IMR-90 (cell line): ENCODE data around the gene MFAP3. TPM values are rescaled to one million over a fixed set of nuclear protein-coding genes. Genes with fewer than 3 reads are reported as not detected.

ENCODE experiments used
- ATAC-seq: fragments of 200-7000 bp; cut with Tn5 transposase; 2 replicates; pipeline ENCODE4 v1.9.1; 2020; ENCODE audit warnings: low read depth, mild to moderate bottlenecking, moderate library complexity
- BruUV-seq: library from RNA; stranded (reverse); fragments of 400-500 nt; replicated peaks from 2 replicates; lab custom pipeline; 2021; lab: Mats Ljungman, UMichigan
- CTCF ChIA-PET: fragments of 300-600 bp; formaldehyde crosslinking; extraction: SDS; loops from one replicate; lab custom pipeline; 2021; ENCODE audit warnings: antibody characterized with exemption; lab: Yijun Ruan, JAX
- POLR2A ChIA-PET: fragments of 300-600 bp; sonication (Branson Sonifier 250); formaldehyde crosslinking; loops from one replicate; lab custom pipeline; 2022; ENCODE audit warnings: antibody characterized with exemption; ENCODE audit not compliant: unreplicated experiment; lab: Charles Lee
- DNase-seq: peaks from one replicate; pipeline ENCODE4 v3.0.0; 2013
- H2AFZ ChIP-seq: replicated peaks from 2 replicates; pipeline ENCODE3; 2013; ENCODE audit warnings: low read length, mild to moderate bottlenecking; ENCODE audit not compliant: poor library complexity
- H2AK5ac ChIP-seq: 2 replicates; pipeline ENCODE4 v1.6.1; 2013; ENCODE audit warnings: low read depth, low read length, inconsistent platforms
- H2AK9ac ChIP-seq: replicated peaks from 2 replicates; pipeline ENCODE3; 2013; ENCODE audit warnings: mild to moderate bottlenecking, low read depth, low read length, moderate library complexity; ENCODE audit not compliant: poor library complexity
- H2BK120ac ChIP-seq: 2 replicates; pipeline ENCODE4 v1.6.1; 2013; ENCODE audit warnings: low read depth, low read length, inconsistent platforms
- H2BK15ac ChIP-seq: 3 replicates; pipeline ENCODE4 v1.6.1; 2013; ENCODE audit warnings: low read depth, low read length, inconsistent platforms
- H2BK20ac ChIP-seq: 2 replicates; pipeline ENCODE4 v1.6.1; 2013; ENCODE audit warnings: low read depth, mild to moderate bottlenecking, inconsistent platforms, low read length, moderate library complexity
- H2BK5ac ChIP-seq: 2 replicates; pipeline ENCODE4 v1.6.1; 2013; ENCODE audit warnings: mild to moderate bottlenecking, low read depth, low read length, inconsistent platforms; ENCODE audit not compliant: poor library complexity, severe bottlenecking
- H3K14ac ChIP-seq: replicated peaks from 2 replicates; pipeline ENCODE4 v1.6.1; 2013; ENCODE audit warnings: low read depth, low read length, inconsistent platforms
- H3K18ac ChIP-seq: 2 replicates; pipeline ENCODE4 v1.6.1; 2013; ENCODE audit warnings: low read depth, low read length, control low read depth
- H3K23ac ChIP-seq: 2 replicates; pipeline ENCODE4 v1.6.1; 2013; ENCODE audit warnings: low read depth, low read length, inconsistent platforms
- H3K27ac ChIP-seq: 2 replicates; pipeline ENCODE4 v1.5.1; 2013; ENCODE audit warnings: mild to moderate bottlenecking, control low read depth, low read length; ENCODE audit not compliant: insufficient read depth
- H3K27me3 ChIP-seq: 2 replicates; pipeline ENCODE4 v1.6.1; 2013; ENCODE audit warnings: low read length; ENCODE audit not compliant: control insufficient read depth, insufficient read depth
- H3K36me3 ChIP-seq: 2 replicates; pipeline ENCODE4 v1.6.1; 2013; ENCODE audit warnings: low read length, mixed read lengths; ENCODE audit not compliant: control insufficient read depth, insufficient read depth
- H3K4ac ChIP-seq: 2 replicates; pipeline ENCODE4 v1.6.1; 2013; ENCODE audit warnings: low read depth, low read length, inconsistent platforms
- H3K4me1 ChIP-seq: 2 replicates; pipeline ENCODE4 v1.6.1; 2013; ENCODE audit warnings: low read length, mixed read lengths; ENCODE audit not compliant: control insufficient read depth, insufficient read depth
- H3K4me2 ChIP-seq: 2 replicates; pipeline ENCODE4 v1.6.1; 2013; ENCODE audit warnings: low read depth, mild to moderate bottlenecking, control low read depth, low read length, moderate library complexity
- H3K4me3 ChIP-seq: 2 replicates; pipeline ENCODE4 v1.5.1; 2013; ENCODE audit warnings: low read depth, mild to moderate bottlenecking, control low read depth, low read length, moderate library complexity; ENCODE audit not compliant: insufficient read depth
- H3K56ac ChIP-seq: 2 replicates; pipeline ENCODE4 v1.6.1; 2013; ENCODE audit warnings: low read length, inconsistent platforms; ENCODE audit not compliant: insufficient read depth; ENCODE audit errors: extremely low read depth
- H3K79me1 ChIP-seq, 2 experiments: 2 replicates each; pipeline ENCODE4 v1.6.1; 2013; ENCODE audit warnings: low read length in 2 of 2, inconsistent platforms in 1 of 2, low read depth in 1 of 2
- H3K9ac ChIP-seq: 2 replicates; pipeline ENCODE4 v1.6.1; 2013; ENCODE audit warnings: low read depth, low read length, control low read depth
- H3K9me1 ChIP-seq: 2 replicates; pipeline ENCODE4 v1.6.1; 2013; ENCODE audit warnings: low read length, inconsistent platforms; ENCODE audit not compliant: insufficient read depth
- H3K9me3 ChIP-seq: 2 replicates; pipeline ENCODE4 v1.6.1; 2013; ENCODE audit warnings: low read length; ENCODE audit not compliant: control insufficient read depth, insufficient read depth
- H4K20me1 ChIP-seq: 2 replicates; pipeline ENCODE4 v1.6.1; 2013; ENCODE audit warnings: low read length, inconsistent platforms; ENCODE audit not compliant: insufficient read depth
- H4K5ac ChIP-seq: 2 replicates; pipeline ENCODE4 v1.6.1; 2013; ENCODE audit warnings: mild to moderate bottlenecking, low read depth, low read length, control low read depth
- H4K8ac ChIP-seq, 2 experiments: 2 replicates each; pipeline ENCODE4 v1.6.1; 2013; ENCODE audit warnings: low read depth in 2 of 2, low read length in 2 of 2, control low read depth in 1 of 2, inconsistent platforms in 1 of 2
- H4K91ac ChIP-seq: 2 replicates; pipeline ENCODE4 v1.6.1; 2013; ENCODE audit warnings: low read depth, low read length, inconsistent platforms; ENCODE audit not compliant: insufficient read depth
- NFE2L2 ChIP-seq: fragments of 150-350 bp; IDR thresholded peaks from 2 replicates; pipeline ENCODE4 v1.6.1; 2016; ENCODE audit warnings: low read depth, mild to moderate bottlenecking, low read length
- WGBS, 2 experiments: methylation state at CpG; one replicate each; pipeline versions ENCODE4 v1.1.5 to v1.1.7; 2013; ENCODE audit warnings: missing lambda C conversion rate in 2 of 2; ENCODE audit not compliant: insufficient read length in 1 of 2; ENCODE audit errors: extremely low coverage in 2 of 2; 5-methylcytosine and 5-hydroxymethylcytosine counted together
- dilution Hi-C: fragments of 300-500 bp; cut with HindIII; formaldehyde crosslinking; loops from one replicate; pipeline ENCODE4 v1.14.3; 2018; ENCODE audit warnings: low sequenced_read_pairs; ENCODE audit not compliant: unreplicated experiment
- in situ Hi-C: fragments of 300-500 bp; cut with MboI; formaldehyde crosslinking; loops from 3 replicates; pipeline ENCODE4 v1.14.3; 2019; ENCODE audit warnings: low sequenced_read_pairs, inconsistent platforms, mixed read lengths
- intact Hi-C: fragments of 100-400 bp; cut with micrococcal nuclease; formaldehyde crosslinking; loops from 2 replicates; pipeline ENCODE4 v1.10.0; 2022
- polyA plus RNA-seq, 3 experiments: library from polyadenylated mRNA; depleted of rRNA; stranded (reverse); fragments of >200 nt; gene quantifications; 2 replicates each; pipeline ENCODE4 v1.2.3, GENCODE V29; 2012; ENCODE audit warnings: low replicate concordance in 1 of 3
- total RNA-seq: library from RNA; depleted of rRNA; stranded (reverse); fragments of >200 nt; gene quantifications from 2 replicates; pipeline ENCODE4 v1.2.3, GENCODE V29; 2012

The MFAP3 gene
- total and polyA plus RNA-seq, 2 of the 4 experiments (the other 2 are of a cell fraction): 15.2 to 67.0 TPM

GRCh38 chr5:154078272-154078671 is 39.5 kb downstream of the MFAP3 start:
- Histone ChIP-seq H3K36me3 (no peaks in the 10 kb centered on the region), H3K4me1 (no peaks in the 10 kb centered on the region), H3K4me3 (no peak overlapping the region), H2BK15ac (no peak overlapping the region), H3K4me2 (no peak overlapping the region), H3K9me1 (no peaks in the 10 kb centered on the region; the same call in 1 of the 2 replicates), H4K20me1 (no peaks in the 10 kb centered on the region), H4K91ac (no peak overlapping the region), H3K18ac (no peak overlapping the region), H4K5ac (no peak overlapping the region), H3K27ac (no peak overlapping the region), H3K9me3 (no peaks in the 10 kb centered on the region), H2AK9ac (no peak overlapping the region), H3K79me1 (no peaks in the 10 kb centered on the region), H4K8ac (no peak overlapping the region), H3K4ac (no peak overlapping the region), H2BK5ac (no peak overlapping the region), H2AFZ (no peak overlapping the region), H3K27me3 (peaks cover 6% of the 10 kb centered on the region), H3K23ac (no peak overlapping the region), H2AK5ac (no peak overlapping the region), H2BK120ac (no peak overlapping the region), H3K14ac (no peak overlapping the region), H2BK20ac (no peak overlapping the region), H3K9ac (no peak overlapping the region), H3K56ac (no peak overlapping the region)
- POLR2A ChIA-PET: no interaction called here
- DNase-seq: no peak
- intact Hi-C loops: no loop called here
- no CpG with 5 or more reads among the region's 1 CpG for WGBS, 2 experiments
- dilution Hi-C loops: no loop called here
- in situ Hi-C loops: loop anchor here (10.0 kb wide), 1 partner anchor 537 kb away; no protein-coding TSS in a partner anchor
- no TSS peak for BruUV-seq
- CTCF ChIA-PET: no interaction called here
- no peak for TF ChIP-seq NFE2L2
- ATAC-seq: no peak
